Amygdala (tissue), 56 donors: ENCODE measurements around the gene TCERG1L.
"Not testable (repeated sequence)": the region's sequence is repeated elsewhere in the genome, so short reads cannot be mapped to it uniquely, and the experiment has no call there.

Experiments
- DNase-seq, 56 donors: peaks; one replicate each; lab custom pipeline; 2025; lab: John Stamatoyannopoulos, UW

TCERG1L gene

DNA sequence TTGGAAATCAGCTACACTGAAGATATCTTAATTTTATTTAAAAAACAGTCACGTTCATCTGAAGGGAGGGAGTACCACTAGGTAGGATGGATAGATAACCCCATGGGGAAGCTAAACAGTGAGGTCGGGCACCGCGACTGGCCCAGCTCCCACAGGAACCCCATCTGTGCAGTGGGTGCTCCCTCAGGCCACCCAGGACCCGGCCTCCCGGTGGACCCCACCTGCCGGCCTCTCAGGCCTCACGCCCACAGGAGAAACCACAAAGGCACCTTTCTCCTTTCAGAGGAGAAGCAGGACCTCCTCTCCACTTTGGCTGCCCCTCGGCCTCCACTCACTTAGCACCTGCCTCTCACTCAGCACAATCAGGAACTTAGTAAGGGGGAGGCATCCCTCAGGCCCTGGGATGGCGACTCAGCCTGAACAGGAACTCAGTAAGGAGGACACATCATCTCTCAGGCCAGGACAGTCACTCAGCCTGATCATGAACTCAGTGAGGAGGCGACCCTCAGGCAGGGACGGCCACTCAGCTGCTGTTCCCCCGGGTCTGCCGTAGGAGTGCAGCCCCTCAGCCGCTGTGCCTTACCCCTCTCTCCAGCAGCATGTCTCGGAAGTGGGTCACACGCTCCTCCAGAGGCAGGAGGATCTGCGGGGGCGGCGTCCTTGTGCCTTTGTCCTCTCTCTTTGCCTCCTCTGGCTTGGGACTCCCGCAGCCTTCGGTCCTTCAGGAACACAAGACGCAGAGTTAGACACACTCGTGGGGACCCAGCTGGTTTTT lies 195.1 kb downstream of the TCERG1L start:
- no peak for DNase-seq

DNA sequence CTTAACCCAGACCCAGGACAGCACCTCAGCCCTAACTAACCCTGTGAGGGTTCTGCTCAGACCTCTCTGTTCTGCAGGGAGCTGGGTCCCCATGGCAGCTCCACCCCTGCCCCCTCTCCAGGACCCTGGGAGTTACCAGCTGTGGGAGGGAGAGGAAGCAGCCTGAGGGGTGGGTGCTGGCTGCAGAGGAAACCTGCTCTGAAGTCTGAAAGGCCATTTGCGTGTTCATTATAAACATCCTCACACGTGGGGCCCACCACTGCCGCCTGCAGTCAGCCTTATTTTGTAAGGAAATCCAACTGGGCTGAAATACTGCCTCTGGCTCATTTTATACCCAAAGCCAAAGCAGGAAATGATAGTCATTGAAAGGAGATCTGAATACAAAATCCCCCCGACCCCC lies 195.7 kb downstream of the TCERG1L start:
- DNase-seq = no peak

DNA sequence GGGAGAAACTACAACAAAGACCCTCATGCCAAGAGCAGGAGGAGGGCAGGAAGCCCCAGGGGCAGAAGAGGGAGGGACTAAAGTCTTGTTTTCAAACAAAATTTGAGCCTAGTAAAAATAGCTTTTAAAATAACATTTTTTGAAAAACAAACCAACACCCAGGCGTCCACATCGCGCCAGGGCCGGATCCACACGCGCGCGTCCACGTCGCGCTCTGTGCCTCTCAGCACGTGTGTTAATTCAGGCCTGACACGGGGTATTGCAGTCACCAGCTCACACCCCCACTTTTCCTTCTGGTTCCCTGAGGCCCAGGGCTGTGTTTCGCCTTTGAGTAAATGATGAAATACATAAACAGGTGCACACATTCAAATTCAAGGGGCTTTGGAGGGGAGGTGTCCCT lies 196.2 kb downstream of the TCERG1L start:
- no peak for DNase-seq

DNA sequence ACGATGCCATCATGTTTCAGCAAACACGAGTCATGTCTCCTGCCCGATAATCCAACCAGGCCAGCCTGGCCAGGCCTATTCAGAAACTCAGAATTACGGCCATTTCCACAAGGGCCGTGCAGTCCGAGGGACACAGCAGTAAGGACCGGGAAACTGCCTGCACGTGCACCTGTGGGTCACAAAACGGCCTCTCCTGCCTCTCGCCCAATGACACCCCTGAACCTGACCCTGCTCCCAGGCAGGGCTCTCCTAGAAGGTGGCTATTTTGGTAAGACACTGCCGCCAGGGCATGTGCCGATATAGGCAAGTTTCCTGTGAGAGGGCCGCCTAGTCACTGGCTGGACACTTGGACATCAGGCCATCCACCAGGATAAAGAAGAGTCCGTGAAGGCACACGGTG lies 196.7 kb downstream of the TCERG1L start:
- DNase-seq = no peak

DNA sequence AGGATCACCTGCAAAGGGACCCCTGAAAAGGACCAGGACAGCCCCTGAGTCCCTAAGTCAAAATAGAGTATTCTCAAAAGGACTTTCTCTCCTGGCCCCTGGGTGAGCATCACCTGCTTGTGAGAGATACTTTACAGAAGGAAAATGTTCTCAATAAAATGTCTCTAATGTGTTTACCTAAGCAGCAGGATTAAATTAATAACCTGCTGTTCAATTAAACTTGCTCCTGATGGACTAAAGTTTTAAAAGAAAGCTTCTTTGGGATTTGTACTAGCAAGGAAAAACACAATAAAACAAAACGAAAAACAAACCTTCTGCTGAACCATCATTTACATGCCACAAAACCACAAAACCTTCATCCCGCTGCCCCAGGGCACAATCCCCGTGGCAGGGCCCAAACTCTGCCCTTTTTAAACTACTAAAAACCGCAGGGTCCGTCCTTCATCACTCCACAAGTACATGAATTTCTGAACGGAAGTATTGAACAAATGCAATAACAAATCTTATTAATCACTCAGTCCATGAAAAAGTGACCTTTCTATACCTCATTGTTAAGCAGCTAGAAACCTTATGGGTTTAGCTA lies 197.7 kb downstream of the TCERG1L start:
- DNase-seq = no peak

DNA sequence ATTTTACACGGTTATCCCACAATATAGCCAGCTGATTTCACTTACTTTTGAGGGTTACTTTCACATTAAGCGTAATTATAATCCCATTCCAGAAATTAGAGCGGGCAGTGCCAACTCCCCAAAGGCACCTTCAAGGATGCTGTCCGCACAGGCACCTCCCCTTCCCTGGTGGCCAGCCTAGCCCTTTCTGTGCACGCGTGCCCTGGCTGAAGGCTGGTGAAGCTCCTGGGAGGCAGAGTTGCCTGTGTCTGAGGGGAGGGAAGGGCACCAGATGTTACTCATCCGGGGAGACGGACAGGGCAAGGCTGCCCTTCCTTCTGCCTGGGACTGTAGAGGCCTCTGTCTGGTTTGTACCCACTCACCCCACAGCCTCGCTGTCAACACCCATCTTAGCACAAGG lies 198.4 kb downstream of the TCERG1L start:
- no peak for DNase-seq

DNA sequence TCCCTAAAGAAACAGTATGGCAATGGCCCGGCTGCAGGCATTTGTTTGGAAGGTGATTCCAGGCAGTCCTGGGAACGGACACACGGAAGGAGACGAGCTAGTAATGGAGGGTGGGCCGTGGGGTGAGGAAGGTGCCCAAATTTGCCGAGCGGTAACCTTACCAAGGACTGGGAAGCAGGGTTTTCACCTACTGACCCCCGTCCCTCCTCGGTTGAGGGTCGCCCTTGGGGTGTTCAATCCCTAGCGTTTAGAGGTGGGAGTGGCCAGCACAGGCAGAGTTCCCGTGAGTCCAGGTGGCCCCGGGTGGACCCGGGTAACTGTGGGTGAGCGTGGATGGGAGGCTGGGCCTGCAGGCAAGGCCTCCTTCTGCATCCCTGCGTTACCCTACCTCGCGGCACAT lies 198.8 kb downstream of the TCERG1L start:
- no peak for DNase-seq

DNA sequence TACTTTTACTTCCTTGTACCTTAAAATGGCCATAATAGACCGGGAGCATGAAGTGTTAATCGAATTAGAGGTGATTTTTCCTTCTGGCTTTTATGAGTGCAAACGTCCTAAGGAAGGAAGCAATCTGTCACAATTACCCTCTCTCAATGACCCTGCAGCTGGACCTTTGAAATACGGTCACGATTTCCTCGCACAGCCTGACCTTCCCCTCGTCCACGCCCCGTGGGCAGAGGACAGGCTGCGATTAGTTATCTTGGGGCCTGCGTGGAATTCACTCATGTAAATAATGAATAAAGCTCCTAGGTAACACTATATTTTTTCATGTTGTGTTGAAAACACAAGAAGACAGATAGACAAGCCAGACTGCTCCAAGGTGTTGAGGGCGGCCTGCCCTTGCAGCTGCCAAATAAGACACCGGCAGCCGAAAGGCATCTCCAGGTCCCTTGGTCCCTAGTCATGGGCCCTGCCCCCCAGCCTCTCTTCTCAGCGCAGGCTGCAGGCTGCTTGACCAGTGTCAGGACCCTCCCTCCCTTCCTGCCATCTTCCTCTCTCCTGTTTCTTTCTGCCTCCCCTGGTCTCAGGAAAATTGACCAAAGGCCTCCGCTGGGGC lies 199.9 kb downstream of the TCERG1L start:
- DNase-seq = no peak

DNA sequence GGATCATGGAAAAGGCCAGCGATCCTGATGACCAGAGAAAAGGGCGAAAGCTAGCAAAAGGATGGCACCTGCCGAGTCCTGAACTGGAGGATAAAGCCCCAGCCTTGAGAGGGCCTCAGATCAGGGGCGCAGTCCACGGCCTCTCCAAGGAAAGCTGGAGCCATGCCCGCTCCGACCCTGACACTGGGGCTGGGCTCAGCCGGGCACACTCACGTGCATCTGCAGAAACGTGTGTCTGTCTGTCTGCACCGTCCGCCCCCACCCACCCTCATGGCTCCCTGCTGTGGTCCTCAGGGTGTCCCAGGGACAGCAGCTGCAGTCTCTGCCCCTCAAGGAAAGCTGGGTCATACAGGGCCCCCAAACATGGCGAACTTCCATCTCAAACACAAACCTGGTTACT lies 200.5 kb downstream of the TCERG1L start:
- DNase-seq = no peak

DNA sequence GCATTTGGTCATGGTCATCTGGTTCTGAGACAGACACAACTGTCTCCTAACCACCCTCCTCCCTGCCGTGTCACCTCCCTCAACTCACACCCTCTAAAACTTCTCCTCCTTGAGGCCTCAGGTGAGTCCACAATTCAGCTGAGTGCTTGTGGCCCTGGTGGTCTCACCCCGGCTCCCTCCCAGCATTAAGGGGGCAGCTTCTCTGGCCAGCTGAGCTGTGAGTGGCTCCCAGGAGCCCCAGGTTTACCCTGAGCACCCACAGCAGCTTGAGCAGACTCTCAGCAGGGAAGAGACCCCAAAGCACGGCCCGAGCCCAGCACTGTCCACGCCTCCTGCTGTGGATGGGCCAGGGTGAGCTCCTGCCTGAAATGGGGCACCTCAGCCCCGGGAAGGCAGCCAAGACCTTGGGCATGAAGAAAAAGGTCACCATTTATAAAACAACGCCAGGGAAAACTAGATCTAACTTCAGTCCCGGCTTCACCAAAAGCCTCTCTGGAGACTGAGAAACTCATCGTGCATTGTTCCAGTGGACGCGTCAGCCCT lies 201.2 kb downstream of the TCERG1L start:
- DNase-seq = no peak

DNA sequence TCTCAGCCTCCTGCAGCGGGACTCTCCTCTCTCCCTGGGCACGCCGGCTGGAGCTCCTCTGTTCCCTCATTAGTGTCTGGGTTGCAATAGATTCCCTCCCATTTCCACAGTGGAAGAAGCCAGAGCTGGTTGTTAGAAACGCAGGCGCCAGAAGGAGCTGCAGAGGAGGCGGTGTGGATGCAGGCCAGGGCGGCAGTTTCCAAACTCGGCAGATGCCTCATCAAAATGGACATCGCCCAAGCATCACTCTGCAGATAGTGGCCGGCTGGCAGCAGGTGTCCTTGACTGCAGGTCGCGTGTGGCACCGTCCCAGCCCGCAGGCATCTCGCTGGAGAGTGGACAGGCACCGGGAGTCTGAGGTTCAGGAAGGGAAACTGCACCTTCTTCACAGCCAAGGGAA lies 201.8 kb downstream of the TCERG1L start:
- peak in 9 of 56 donors; percentile 8 to 27 (median 16) for DNase-seq

DNA sequence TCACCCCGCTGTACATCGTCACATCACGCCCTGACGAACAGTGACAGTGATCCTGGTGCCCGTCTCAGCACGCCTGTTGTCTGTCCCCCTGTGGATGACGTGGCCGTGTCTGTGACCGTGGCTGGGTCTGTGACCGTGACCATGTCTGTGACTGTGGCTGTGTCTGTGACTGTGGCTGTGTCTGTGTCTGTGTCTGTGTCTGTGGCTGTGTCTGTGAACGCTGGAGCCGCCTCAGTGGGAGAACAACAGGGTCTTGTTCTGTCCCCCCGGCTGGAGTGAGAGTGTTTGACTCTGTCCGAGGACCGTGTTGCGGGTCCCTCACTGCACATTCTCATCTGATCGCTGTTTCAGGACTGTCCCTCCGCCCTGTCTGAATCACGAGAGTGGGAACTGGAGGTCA lies 202.2 kb downstream of the TCERG1L start:
- DNase-seq = no peak

DNA sequence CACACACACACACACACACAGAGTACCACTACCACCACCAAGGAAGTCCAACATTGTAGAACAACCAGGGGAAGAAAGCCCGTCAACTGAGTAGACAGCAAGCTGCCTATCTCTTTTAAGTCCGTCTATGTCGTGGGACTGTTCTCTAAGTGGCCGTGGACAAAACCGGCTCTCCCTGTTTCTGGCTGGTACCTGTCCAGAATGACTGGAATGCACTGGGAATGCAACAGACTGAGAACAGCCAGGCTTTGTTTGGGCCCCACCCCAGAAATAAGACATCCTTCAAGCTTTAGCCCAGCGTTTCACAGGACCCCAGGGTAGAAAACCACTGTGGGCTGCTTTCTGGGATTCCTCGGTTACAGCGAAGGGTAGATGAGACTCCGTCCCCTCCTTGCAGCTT lies 203.6 kb downstream of the TCERG1L start:
- no peak for DNase-seq

DNA sequence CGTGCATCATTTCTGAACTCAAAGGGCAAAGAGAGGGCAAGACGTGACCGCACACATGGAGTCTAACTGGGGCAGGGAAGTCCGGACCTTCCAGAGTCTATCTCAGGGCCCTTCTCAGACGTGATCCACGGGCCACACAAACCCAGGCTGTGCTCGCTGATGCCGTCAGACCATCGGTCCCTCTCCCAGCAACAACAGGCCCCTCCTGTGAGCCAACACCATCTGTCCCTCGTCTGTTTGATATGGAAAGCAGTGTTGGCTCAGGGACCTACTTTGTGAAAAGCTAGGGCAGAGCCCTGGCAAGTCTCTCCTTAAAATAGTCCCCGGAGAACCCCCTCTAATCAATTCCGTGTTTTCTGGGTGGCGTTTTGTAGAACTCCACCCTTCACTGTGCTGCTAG lies 208.8 kb downstream of the TCERG1L start:
- no peak for DNase-seq

DNA sequence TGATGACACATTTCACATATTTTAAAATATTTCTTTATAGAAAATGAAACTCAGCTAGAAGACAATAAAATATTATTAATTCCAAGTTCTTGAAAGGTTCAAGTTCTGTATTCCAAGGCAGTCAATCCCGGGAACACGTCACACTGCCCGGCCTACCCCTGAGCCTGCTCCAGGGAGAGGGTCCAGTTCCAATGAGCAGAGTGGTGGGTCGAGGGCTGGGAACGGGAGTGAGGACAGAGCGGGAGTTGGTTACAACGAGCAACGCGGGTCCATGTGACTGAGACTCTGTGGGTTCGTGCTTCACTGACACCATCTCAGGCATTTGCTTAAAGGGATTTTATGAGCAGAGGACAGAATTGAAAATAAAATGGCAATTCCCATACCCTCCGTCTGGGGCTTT lies 209.4 kb downstream of the TCERG1L start:
- no peak for DNase-seq

DNA sequence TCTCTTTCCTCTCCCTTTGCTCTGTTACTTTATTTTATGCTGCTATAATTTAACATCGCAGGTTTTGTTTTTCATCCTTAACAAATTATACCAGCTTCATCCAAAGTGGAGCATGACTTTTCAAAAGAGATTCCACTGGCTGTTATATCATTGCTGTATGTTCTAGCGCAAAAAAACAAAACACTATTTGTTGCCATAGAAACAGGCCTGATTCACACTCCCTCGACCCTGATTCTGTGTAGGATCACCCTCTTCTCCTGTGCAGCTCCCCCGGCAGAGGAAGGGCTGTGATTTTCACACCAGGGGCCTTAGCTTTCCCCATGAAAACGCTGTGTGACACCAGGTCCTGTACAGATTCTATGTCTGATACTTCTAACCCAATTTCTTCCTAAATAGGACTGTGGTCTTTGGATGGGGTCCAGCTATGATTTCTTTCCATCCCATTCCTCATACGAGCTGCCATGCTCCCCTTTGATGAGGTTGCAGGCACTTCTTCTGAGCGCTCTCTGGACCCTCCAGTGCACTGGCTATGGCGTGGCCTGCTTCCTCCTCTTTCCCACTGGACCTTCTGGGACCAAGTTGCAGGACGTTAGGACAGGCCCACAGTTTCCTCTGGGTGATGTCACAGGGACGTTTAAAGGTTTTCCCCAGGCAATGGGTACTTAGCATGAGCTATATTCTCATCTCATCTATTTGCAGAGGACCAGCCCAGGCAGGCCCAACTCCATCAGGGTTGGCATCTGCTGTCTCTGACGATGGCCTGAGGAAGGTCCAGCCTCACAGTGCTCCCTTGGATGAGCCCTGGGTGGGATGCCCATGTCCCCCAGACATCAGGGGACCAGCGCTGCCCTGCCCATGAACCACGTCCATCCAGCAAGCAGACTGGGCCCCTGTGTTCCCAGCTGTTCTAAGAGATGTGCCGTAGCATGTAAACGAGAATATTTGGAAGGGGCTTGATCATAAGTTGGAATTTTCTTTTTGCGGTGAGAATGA lies 210.8 kb downstream of the TCERG1L start:
- DNase-seq = not testable (repeated sequence)

DNA sequence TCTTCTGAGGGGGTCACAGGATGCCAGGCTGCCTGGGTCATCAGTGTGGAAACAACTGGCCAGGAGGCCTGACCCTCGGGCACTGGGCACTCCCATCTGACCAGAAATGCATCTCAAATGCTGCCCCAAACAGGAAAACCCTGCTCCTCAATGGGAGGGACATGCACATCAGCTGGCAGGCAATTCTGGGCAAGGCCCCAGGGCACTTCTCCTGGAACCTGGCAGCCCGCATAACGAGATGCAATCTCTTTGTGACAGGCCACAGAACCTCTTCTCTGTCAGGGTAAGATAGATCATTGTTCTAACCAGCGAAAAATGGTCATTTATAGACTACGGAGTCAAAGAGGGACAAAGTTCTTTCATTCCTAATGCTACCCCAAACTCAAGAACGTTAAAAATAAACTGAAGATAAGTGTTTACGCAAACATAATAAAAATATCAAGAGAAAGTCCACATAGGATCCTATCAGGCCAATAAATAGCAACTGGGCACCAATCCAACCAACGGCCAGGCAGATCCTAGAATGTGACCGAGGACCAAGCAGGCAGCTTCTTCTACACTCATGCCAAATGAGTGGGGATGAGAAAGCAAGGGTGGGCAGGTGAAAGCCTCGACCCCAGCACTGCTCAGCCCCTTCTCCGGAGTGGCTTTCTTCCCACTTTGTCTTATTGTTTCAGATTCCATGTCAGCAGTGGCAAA lies 212.3 kb downstream of the TCERG1L start:
- DNase-seq = no peak

DNA sequence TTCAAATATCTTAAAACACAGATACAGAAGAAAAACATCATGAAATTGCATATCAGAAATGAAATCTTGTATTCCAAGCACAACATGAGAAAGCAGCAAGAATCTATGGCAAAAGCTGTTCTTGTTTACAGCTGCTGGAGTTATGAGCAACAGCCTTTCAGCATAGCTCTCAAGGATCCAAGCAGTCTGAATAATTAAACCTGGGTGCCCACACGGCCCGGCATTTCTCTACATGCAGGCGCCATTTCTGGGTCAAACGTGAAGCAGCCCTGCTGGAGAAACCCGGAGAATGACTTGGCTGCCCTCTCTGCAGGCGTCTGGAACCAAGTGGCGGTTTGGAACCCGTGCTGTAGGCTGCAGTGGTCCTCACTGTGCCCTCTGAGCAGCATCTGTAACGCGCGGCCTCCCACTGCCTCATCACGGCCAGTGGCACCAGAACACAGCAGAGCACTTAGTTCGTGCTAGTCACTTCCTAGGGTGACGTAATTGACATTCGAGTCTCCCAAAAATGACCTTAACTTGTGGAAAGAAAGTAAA lies 213.0 kb downstream of the TCERG1L start:
- DNase-seq = no peak

DNA sequence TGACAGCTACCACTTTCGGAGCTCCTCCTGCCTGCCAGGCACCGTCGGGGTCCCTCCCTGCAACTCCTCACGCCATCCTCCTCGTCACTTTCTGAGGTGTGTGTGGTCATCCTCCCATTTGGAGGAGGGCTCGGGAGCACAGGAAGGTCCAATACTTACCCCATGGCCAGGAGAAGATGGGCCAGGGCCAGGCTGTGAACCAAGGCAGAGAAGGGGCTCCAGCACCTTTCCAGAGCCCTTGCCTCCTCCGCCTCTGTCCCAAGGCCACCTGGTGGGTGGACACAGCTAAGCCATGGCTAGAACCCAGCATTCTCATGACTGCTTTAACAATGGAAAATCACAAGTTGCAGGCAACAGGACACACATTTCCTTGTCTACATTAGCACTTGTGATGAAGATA lies 215.5 kb downstream of the TCERG1L start:
- DNase-seq = no peak

DNA sequence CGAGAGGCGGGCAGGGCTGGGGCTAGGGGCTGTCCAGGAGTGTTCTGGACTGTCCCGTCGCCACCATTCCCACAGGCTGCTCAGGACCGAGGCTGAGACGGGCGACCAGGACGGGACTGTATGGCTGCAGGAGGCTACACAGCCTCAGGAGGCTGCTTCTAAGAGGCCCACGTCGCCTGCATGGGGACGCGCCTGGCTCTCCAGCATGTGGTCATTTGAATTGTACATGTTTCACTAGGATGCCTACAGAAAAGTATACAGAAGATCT lies 216.3 kb downstream of the TCERG1L start:
- no peak for DNase-seq
